ENCODE measurements around the gene SULT2B1. TPM values are rescaled to one million over a fixed set of nuclear protein-coding genes. Genes with fewer than 3 reads are reported as not detected.

Gene SULT2B1
- total and polyA plus RNA-seq, 2 of the 4 experiments (the other 2 are of a cell fraction), result 0.09 TPM; not detected in 1

DNA sequence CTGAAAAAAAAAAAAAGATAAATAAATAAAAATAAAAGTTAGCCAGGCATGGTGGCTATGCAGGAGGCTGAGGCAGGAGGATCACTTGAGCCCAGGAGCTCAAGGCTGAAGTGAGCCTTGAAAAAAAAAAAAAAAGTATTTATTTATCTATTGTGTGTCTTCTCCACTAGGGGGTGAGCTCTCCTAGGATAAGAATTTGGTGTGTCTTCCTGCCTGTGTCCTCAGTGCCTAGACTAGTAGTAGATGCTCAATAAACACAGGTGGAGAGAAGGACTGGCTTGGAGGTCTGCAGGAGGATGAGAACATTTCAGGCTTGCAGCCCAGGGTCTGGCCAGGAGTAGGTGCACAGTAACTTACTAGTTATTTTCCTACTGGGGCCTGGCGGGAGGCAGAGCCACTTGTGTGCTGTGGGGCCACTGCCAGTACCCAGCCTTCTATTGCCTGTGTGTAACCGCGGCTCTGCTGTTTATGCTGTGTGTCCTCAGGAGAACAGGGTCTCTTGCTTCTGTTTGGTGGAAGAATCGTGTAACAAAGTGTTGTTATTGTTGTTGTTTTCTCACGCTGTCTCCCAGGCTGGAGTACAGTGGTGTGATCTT is 45.7 kb upstream of the SULT2B1 start:
- H3K14ac ChIP-seq (replicated peaks; ENCODE audit: low read depth, low read length), result no peak overlapping the region
- no peaks in the 10 kb centered on the region for H3K36me3 ChIP-seq (ENCODE audit: control insufficient read depth, insufficient read depth, low read length)
- intact Hi-C loops (cut with micrococcal nuclease), result loop anchor here (1.0 kb wide), 1 partner anchor 78 kb away; no protein-coding TSS in a partner anchor
- no CpG with 5 or more reads among the region's 5 CpGs for WGBS, 2 experiments (ENCODE audit: extremely low coverage in 2 of 2, insufficient read length in 1 of 2)
- ATAC-seq (ENCODE audit: low read depth) (peak; percentile 19; the same call in 1 of the 2 replicates), DNase-seq (peak; percentile 47)
- peaks cover 3% of the 10 kb centered on the region; the same call in 1 of the 2 replicates for H3K4me1 ChIP-seq (ENCODE audit: control insufficient read depth, insufficient read depth, low read length)
- H3K79me1 ChIP-seq (ENCODE audit: low read depth in 1 of 2, low read length in 2 of 2), result no peaks in the 10 kb centered on the region
- no peak overlapping the region for H3K4ac ChIP-seq (ENCODE audit: low read depth, low read length)
- H3K4me2 ChIP-seq (ENCODE audit: low read depth, low read length), result no peak overlapping the region
- H2AK9ac ChIP-seq (replicated peaks; ENCODE audit: low read depth, low read length, poor library complexity), result no peak overlapping the region
- no peak overlapping the region for H3K56ac ChIP-seq (ENCODE audit: extremely low read depth, insufficient read depth, low read length)
- TF ChIP-seq SMC3 (IDR thresholded peaks at IDR 0.05; ENCODE audit: low read depth, low read length) (peak; percentile 90), MXI1 (IDR thresholded peaks at IDR 0.05; ENCODE audit: borderline replicate concordance, low read depth, low read length) (no peak), FOS (IDR thresholded peaks at IDR 0.05; ENCODE audit: low read depth, low read length) (no peak), RAD21 (IDR thresholded peaks at IDR 0.05; ENCODE audit: low read length) (peak; percentile 83)
- TF ChIP-seq, protein P1, sequence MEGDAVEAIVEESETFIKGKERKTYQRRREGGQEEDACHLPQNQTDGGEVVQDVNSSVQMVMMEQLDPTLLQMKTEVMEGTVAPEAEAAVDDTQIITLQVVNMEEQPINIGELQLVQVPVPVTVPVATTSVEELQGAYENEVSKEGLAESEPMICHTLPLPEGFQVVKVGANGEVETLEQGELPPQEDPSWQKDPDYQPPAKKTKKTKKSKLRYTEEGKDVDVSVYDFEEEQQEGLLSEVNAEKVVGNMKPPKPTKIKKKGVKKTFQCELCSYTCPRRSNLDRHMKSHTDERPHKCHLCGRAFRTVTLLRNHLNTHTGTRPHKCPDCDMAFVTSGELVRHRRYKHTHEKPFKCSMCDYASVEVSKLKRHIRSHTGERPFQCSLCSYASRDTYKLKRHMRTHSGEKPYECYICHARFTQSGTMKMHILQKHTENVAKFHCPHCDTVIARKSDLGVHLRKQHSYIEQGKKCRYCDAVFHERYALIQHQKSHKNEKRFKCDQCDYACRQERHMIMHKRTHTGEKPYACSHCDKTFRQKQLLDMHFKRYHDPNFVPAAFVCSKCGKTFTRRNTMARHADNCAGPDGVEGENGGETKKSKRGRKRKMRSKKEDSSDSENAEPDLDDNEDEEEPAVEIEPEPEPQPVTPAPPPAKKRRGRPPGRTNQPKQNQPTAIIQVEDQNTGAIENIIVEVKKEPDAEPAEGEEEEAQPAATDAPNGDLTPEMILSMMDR (conservative IDR thresholded peaks at IDR 0.05; ENCODE audit: low read depth, low read length), result peak; percentile 73
- H3K9ac ChIP-seq (ENCODE audit: low read depth, low read length), result no peak overlapping the region
- H3K27ac ChIP-seq (ENCODE audit: insufficient read depth, low read length), result no peak overlapping the region
- peak overlapping the region; percentile 56 for H2AFZ ChIP-seq (replicated peaks; ENCODE audit: low read length, poor library complexity)
- no TSS peak for BruUV-seq (replicated peaks)
- in situ Hi-C loops (cut with MboI; ENCODE audit: low sequenced_read_pairs), result loop anchor here (5.0 kb wide), 1 partner anchor 76 kb away; no protein-coding TSS in a partner anchor
- H3K4me3 ChIP-seq (ENCODE audit: insufficient read depth, low read depth, low read length), result no peak overlapping the region
- H3K18ac ChIP-seq (ENCODE audit: low read depth, low read length), result no peak overlapping the region
- CTCF ChIA-PET, result interaction anchor here (0.6 to 2.1 kb wide), 6 partner anchors 54 to 408 kb away, joined by 3 to 24 read pairs (median 6); no protein-coding TSS in a partner anchor
- no peak overlapping the region for H2BK15ac ChIP-seq (ENCODE audit: low read depth, low read length)
- H2AK5ac ChIP-seq (ENCODE audit: low read depth, low read length), result no peak overlapping the region
- H4K20me1 ChIP-seq (ENCODE audit: insufficient read depth, low read length), result no peaks in the 10 kb centered on the region
- no peak overlapping the region for H2BK20ac ChIP-seq (ENCODE audit: low read depth, low read length)
- H3K9me1 ChIP-seq (ENCODE audit: insufficient read depth, low read length), result no peaks in the 10 kb centered on the region
- POLR2A ChIA-PET (ENCODE audit: unreplicated experiment), result no interaction called here
- no peaks in the 10 kb centered on the region for H3K9me3 ChIP-seq (ENCODE audit: control insufficient read depth, insufficient read depth, low read length)
- dilution Hi-C loops (cut with HindIII; ENCODE audit: low sequenced_read_pairs, unreplicated experiment), result no loop called here
- H3K23ac ChIP-seq (ENCODE audit: low read depth, low read length), result no peak overlapping the region
- H2BK120ac ChIP-seq (ENCODE audit: low read depth, low read length), result no peak overlapping the region
- H2BK5ac ChIP-seq (ENCODE audit: low read depth, low read length, poor library complexity, severe bottlenecking), result no peak overlapping the region
- H4K91ac ChIP-seq (ENCODE audit: insufficient read depth, low read depth, low read length), result no peak overlapping the region
- H3K27me3 ChIP-seq (ENCODE audit: control insufficient read depth, insufficient read depth, low read length), result peaks cover 23% of the 10 kb centered on the region
- no peak overlapping the region for H4K5ac ChIP-seq (ENCODE audit: low read depth, low read length)
- H4K8ac ChIP-seq (ENCODE audit: low read depth in 2 of 2, low read length in 2 of 2), result no peak overlapping the region
